Colon (tissue), 2 donors: ENCODE results near the gene C2orf76.
"Not testable (repeated sequence)": the region's sequence is repeated elsewhere in the genome, so short reads cannot be mapped to it uniquely, and the experiment has no call there.

Experiments
- FAIRE-seq: peaks from 2 replicates; lab custom pipeline; 2012; peaks lifted over from hg19 to GRCh38; lab: Jason Lieb, UNC
- donor health status: control.
- donor health status: control.

The C2orf76 gene

GRCh38 chr2:119377294-119377992 is 10.8 kb upstream of the C2orf76 start:
- FAIRE-seq = no peak

DNA sequence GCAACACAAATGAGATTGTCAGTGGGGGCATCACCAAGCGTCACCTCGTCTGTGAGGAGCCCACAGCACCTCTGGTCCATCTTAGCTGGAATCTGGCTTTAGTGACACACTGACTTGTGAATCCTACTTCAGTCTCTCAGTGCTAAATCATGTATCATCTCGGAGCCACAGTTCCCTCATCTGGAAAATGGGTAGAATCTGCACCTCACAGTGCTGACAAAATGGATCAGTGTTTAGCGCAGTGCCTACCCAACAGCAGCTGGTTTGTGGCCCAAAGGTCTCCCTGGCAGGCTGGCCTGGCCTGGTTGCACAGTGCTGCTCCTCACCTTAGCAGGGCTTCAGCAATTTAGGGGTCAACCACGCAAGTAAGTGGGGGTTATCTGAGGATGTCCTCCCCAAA is 10.2 kb upstream of the C2orf76 start:
- FAIRE-seq = no peak

GRCh38 chr2:119376406-119376805 is 9.8 kb upstream of the C2orf76 start:
- FAIRE-seq = not testable (repeated sequence)

DNA sequence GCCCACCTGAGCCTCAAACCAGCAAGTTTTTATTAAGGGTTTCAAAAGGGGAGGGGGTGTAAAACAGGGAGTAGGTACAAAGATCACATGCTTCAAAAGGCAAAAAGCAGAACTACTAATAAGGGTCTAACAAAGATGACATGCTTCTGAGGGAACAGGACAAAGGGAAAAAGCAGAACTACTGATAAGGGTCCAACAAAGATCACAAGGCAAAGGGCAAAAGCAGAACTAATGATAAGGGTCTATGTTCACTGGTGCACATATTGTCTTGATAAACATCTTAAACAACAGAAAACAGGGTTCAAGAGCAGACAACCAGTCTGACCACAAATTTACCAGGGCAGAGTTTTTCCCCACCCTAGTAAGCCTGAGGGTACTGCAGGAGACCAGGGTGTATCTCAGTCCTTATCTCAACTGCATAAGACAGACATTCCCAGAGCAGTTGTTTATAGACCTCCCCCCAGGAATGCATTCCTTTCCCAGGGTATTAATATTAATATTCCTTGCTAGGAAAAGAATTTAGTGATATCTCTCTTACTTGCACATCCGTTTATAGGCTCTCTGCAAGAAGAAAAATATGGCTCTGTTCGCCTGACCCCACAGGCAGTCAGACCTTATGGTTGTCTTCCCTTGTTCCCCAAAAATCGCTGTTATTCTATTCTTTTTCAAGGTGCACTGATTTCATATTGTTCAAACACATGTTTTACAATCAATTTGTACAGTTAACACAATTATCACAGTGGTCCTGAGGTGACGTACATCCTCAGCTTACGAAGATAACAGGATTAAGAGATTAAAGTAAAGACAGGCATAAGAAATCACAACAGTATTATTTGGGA is 7.5 kb upstream of the C2orf76 start:
- not testable (repeated sequence) for FAIRE-seq

GRCh38 chr2:119372778-119373568 is 6.3 kb upstream of the C2orf76 start:
- FAIRE-seq = no peak

DNA sequence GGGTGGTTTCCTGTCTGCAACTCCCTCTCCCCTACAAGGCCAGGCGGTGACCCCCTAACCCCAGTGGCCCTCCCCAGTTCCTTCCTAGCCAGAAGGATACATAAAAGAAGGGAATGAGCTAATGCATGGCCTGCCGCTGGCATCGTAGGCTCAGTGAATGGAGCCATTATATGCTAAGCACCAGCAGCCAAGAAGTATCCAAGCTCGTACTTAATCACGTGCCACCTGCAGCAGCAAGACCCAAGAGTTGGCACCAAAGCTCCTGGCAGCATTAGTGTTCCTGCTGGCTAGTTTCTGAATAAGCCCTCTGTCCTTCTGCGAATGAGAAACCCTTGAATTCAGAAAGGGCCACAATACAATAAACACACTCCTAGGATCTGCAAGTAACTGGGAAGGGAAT is 4.5 kb upstream of the C2orf76 start:
- no peak for FAIRE-seq

- FAIRE-seq = no peak
These were observed 3.2 kb upstream of the C2orf76 start for GRCh38 chr2:119369845-119370244.

DNA sequence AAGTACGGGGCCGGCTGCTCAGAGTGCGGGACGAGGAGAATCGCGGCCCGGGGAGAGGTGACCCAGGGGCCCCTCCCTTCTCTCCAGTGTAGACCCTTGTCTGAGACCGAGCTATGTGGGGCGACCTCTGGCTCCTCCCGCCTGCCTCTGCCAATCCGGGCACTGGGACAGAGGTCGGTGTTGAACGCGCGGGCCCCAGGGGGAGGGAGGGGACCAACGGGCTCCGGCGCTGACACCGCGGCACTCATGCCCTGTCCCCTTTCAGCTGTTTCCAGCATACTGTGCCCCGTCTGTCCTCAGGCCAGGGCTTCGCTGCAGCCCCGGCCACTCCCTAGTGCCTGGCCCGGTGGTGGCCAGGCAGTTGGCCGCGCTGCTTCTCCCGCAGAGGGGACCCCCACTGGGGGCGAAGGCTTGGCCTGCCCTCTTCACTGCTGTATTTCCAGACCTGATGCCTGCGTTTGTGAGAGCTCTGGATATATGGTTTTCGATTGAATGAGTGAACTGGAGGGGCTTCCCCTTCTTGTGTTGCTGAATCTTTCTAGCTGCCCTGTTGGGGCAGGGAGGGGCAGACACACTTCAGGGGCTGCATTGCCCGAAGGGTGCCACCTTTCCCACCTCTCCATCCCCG is 952 bp upstream of the C2orf76 start:
- FAIRE-seq = no peak

GRCh38 chr2:119366161-119366648 is 429 bp downstream of the C2orf76 start:
- FAIRE-seq = no peak

DNA sequence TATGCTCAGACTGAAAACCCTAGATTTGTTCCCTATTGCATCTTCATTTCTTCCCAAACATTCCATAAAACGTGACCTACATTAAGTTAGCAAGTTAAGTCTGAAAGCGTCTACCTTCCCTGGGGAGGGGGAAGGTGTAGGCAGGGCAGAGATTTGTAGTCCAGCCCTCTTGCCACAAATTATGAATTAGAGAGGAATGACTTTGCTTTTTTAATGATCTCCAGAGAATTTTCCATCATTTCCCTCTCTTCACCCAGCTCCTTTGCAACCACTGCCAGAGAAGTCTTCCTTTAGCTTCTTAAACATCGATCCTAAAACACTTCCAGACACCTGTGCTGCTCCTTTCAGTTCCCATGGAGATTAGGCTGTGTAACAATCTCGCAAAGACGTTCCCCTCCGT is 1.2 kb downstream of the C2orf76 start:
- no peak for FAIRE-seq

DNA sequence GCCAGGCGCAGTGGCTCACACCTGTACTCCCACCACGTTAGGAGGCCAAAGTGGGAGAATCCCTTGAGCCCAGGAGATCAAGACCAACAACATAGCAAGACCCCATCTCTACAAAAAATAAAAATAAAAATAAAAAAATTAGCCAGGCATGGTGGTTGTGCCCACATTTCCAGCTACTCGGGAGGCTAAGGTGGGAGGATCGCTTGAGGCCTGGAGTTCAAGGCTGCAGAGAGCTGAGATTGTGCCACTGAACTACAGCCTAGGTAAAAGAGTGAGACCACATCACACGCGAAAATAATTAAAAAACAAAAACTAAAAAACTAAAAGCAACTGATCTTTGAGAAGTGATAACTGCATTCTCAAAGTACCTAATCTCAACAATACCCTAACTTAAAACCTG is 1.8 kb downstream of the C2orf76 start:
- FAIRE-seq = no peak

GRCh38 chr2:119360423-119360966 is 6.1 kb downstream of the C2orf76 start:
- FAIRE-seq = no peak

GRCh38 chr2:119359774-119360173 is 6.9 kb downstream of the C2orf76 start:
- no peak for FAIRE-seq

DNA sequence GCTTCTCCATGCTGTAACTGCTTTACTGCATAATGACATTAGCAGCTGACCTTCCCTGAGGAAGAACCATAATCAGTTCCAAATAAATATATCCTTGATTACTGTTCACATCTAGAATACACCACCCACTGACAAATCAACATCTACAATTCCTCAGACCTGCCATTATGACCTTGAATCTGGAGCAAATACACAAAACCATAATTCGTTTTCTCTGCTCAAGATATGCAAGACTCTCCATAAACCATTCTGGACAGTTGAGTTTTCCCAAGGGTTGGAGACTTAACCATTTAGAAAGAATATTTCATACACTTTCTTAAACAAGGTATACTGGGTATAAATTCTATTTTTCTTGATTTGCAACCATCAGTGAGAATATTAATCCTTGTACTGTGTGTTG is 11.8 kb downstream of the C2orf76 start:
- no peak for FAIRE-seq

GRCh38 chr2:119352357-119352756 is 14.3 kb downstream of the C2orf76 start:
- no peak for FAIRE-seq

DNA sequence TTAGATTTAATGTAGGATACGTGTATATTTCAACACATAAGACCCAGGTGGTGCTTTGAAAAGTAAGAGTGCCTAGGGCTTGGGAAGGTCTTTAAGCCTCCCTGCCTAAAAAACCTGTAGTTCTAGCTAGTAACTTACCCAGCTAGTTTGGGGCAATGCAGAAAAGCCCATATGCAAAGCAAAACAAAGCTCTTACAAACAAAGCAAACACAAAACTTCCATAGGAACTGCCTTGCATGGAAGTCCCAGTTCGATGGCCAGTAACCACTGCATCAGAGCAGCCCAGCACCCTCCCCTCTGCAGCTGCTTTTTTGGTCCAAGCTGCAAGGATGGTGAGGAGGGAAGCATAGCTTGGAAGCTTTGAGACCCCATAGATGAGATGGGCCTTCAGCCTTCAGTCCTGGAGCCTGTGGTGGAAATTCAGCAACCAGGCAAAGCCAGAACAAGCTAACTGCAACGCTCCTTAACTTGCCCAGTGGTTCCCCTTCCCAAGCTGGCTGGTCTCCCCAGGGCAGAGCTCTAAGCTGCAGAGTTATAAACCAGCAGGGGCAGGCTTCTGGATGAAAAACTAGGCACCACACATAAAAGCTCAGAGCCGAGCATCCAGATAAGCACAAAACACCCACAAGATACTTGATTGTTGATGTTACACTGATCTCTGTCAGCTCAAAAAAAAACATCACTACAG is 16.2 kb downstream of the C2orf76 start:
- no peak for FAIRE-seq

- FAIRE-seq = no peak
These were observed 17.3 kb downstream of the C2orf76 start for GRCh38 chr2:119349289-119349688.

DNA sequence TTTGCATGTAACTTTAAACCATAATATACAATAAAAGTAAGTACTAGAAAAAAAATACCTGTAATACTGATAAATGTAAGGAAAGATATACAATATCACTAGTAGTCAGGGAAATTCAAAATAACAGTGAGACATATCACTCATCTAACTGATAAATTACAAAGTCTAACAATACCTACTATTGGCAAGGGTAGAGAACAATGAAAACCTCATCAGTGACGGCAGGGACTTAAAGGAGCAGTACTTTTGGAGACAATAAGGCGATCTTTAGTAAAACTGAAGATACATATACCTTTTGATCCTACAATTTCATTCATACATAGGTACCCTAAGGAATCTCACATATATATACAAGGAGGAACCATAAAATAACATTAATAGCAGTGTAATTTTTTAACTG is 24.9 kb downstream of the C2orf76 start:
- no peak for FAIRE-seq

GRCh38 chr2:119339562-119339923 is 27.1 kb downstream of the C2orf76 start:
- FAIRE-seq = no peak

- FAIRE-seq = no peak
These were observed 27.6 kb downstream of the C2orf76 start for GRCh38 chr2:119338826-119339561.

DNA sequence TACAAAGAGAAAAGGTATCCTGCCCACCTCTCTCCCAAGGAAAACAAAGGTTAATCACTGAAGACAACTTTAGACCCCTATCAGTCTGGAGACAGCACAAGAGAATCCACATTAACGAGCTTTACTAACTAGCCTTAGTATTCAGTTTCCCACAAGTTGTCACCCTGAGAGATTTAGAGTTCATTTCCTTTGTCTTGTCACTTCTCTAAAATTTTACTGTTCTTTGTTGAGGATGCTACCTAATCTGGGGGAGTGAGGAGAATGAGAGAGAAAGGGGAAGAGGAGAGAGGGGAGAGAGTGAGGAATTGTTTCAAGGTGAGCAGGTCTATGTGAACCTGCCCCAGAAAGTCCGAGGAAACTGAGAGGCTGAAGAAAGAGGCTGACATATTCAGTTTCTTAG is 28.4 kb downstream of the C2orf76 start:
- no peak for FAIRE-seq
